Neuron (in vitro differentiated cells): ENCODE measurements around the gene NUPR2.
"Not testable (repeated sequence)": the region's sequence is repeated elsewhere in the genome, so short reads cannot be mapped to it uniquely, and the experiment has no call there.

Source experiments
- H2AFZ ChIP-seq: one replicate; pipeline ENCODE4 v1.6.1; 2013; ENCODE audit warnings: low read depth, mild to moderate bottlenecking, inconsistent platforms, low read length, moderate library complexity
- H3K27me3 ChIP-seq: one replicate; pipeline ENCODE4 v1.6.1; 2013; ENCODE audit warnings: low read length; ENCODE audit not compliant: insufficient read depth
- H3K36me3 ChIP-seq: one replicate; pipeline ENCODE4 v1.6.1; 2013; ENCODE audit warnings: low read length; ENCODE audit not compliant: insufficient read depth
- H3K4me1 ChIP-seq: one replicate; pipeline ENCODE4 v1.6.1; 2013; ENCODE audit warnings: low read length; ENCODE audit not compliant: insufficient read depth
- H3K4me3 ChIP-seq: 2 replicates; pipeline ENCODE4 v1.5.1; 2013; ENCODE audit warnings: mild to moderate bottlenecking, low read length, moderate library complexity
- H3K9me3 ChIP-seq: one replicate; pipeline ENCODE4 v1.6.1; 2013; ENCODE audit warnings: low read length

NUPR2 gene

DNA sequence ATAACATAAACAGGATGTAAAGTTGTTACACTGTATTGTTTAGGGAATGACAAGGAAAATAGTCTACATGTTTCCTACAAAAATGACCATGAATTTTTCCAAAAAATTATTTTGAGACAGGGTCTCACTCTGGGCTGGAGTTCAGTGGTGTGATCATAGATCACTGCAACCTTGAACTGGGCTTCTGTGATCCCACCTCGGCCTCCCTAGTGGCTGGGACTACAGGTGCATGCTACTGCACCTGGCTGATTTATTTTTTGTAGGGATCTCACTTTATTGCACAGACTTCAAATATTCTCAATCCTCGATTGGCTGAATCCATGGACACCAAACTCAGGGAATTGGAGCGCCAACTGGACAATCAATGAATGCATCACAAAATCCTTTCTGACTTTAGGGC, 16.6 kb downstream of the NUPR2 start:
- Histone ChIP-seq H3K27me3 (no peaks in the 10 kb centered on the region), H3K4me3 (no peak overlapping the region), H3K4me1 (no peaks in the 10 kb centered on the region), H2AFZ (no peak overlapping the region), H3K9me3 (no peaks in the 10 kb centered on the region), H3K36me3 (no peaks in the 10 kb centered on the region)

DNA sequence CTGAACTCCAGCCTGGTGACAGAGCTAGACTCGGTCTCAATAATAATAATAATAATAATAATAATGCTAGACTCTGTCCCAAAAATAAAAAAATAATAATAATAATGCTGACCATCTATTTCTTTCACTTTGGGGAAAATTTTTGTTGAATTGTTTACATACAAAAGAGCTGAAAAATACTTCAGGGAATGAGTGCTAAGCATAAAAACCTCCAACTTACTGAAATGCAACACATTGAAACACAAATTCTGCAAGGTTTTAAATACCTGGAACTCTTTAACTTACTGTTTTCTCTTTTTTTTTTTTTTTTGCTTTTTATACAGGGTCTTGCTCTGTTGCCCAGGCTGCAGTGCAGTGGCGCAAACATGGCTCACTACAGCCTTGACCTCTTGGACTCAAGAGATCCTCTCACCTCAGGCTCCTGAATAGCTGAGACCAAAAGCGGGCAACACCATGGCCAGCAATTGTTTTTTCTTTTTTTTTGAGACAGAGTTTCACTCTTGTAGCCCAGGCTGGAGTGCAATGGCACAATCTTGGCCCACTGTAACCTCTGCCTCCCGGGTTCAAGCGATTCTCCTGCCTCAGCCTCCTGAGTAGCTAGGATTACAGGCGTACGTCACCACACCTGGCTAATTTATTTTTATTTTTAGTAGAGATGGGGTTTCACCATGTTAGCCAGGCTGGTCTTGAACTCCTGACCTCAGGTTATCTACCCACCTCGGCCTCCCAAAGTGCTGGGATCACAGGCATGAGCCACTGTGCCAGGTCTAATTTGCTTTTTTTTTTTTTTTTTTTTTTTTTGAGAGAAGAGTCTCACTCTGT, 17.8 kb downstream of the NUPR2 start:
- H3K36me3 ChIP-seq, H3K9me3 ChIP-seq, H3K27me3 ChIP-seq, H3K4me3 ChIP-seq, H2AFZ ChIP-seq, H3K4me1 ChIP-seq: not testable (repeated sequence)

DNA sequence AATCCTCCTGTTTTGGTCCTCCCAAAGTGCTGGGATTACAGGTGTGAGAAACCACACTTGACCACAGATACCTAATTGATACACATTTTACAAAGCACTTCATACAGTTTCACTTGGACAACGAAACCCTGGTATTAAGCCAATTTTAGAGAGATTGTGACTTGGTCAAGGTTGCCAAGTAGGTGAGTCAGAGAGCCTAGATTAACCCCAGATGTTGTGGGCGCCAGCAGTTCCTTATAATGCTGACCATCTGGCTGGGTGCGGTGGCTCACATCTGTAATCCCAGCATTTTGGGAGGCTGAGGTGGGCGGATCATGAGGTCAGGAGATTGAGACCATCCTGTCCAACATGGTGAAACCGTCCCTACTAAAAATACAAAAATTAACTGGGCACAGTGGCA, 18.5 kb downstream of the NUPR2 start:
- Histone ChIP-seq H2AFZ (no peak overlapping the region), H3K36me3 (no peaks in the 10 kb centered on the region), H3K27me3 (no peaks in the 10 kb centered on the region), H3K9me3 (no peaks in the 10 kb centered on the region), H3K4me1 (no peaks in the 10 kb centered on the region), H3K4me3 (no peak overlapping the region)

DNA sequence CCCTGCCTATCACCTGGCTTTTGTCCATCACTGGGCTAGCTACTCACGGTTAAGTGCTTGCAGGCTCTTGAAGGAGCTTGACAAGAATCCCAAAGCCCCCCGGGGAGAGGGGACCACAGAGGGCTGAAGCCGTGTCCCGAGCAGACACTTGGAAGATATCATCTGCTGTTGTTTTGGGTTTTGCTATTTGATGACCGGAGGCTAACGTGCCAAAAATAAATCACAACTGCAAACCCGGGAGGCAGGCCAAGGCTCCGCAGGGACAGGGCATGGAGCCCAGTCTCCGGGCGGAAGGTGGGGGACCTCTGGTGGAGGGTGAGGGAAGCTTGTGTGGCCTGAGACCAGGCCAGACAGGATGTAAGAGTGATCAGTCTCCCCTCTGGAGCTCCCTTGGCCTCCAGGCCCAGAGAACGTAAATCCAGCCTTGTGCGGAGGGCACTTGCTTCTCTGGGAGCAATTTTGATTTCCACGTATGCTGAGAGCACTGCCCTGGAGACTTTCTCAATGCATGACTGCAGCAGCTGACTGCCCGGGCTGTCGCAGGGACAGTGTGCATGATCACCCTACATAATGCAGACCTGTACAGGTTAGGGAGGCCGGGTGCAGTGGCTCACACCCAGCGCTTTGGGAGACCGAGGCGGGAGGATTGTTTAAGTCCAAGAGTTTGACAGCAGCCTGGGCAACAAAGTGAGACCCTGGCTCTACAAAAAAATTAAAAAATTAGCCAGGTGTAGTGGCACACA, 23.3 kb downstream of the NUPR2 start, which contains the start of gene PHKG1:
TSS of gene PHKG1 (minus strand) at position 164 of the 743 bp plus-strand sequence. CDS start 4,011 bp downstream, outside the sequence.
- Histone ChIP-seq H3K27me3 (no peaks in the 10 kb centered on the region), H3K4me1 (no peaks in the 10 kb centered on the region), H3K9me3 (no peaks in the 10 kb centered on the region), H3K36me3 (no peaks in the 10 kb centered on the region), H2AFZ (no peak within 1 kb of the TSS), H3K4me3 (no peak within 1 kb of the TSS)

DNA sequence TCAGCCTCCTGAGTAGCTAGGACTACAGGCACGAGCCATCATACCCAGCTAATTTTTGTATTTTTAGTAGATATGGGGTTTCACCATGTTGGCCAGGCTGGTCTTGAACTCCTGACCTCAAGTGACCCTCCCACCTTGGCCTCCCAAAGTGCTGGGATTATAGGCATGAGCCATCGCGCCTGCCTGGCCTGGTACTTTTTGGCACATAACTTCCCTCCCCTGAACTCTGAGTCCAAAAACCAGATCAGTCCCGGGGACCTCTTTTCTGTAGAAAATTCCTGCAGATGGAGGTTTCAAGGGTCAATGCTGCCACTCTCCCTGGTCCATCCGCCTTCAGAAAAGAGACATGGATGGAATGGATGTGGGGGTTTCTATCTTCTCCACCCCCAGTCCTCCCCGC, 23.8 kb downstream of the NUPR2 start:
- H3K36me3 ChIP-seq, H3K27me3 ChIP-seq, H3K9me3 ChIP-seq, H2AFZ ChIP-seq, H3K4me1 ChIP-seq, H3K4me3 ChIP-seq: not testable (repeated sequence)

DNA sequence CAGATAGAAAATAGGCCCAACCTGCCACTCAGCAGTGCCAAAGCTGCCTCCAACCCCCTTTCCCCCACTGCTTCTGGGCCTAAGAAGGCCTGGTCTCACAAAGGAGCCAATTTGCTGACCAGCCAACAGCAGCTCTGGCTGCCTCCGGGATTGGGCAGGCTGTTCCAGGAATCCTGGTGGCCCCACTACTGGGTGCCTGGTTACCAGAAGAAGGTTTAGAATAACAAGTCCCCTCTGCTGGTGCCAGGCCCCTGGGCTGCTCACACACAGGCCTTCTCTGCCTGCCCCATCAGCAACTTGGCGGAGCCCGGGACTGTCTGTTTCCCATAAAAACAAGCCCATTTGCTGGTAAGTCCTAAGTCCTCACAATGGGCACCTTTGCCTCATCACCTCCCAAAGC, 24.6 kb downstream of the NUPR2 start:
- no peak overlapping the region for H2AFZ ChIP-seq
- no peaks in the 10 kb centered on the region for H3K9me3 ChIP-seq
- no peaks in the 10 kb centered on the region for H3K36me3 ChIP-seq
- no peaks in the 10 kb centered on the region for H3K27me3 ChIP-seq
- no peak overlapping the region for H3K4me3 ChIP-seq
- no peaks in the 10 kb centered on the region for H3K4me1 ChIP-seq

DNA sequence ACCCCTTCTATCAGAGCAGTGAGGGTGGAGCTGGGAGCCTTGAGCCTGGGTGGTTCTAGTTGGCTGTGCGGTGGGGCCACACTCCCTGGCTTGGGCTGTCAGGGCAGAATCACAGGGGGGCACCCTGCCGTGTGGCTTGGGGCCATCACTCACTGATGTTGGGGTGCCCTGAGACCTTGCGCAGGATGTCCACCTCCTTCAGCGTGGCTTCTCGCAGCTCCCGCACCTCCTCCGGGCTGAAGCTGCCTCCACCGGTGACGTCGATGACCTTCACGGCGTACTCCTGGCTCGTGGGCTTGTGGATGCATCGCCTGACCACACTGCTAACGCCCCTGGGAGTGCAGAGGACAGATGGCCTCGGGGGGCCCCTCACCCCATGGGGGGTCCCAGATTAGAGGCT, 28.8 kb downstream of the NUPR2 start:
- Histone ChIP-seq H3K27me3 (no peaks in the 10 kb centered on the region), H3K4me3 (no peak overlapping the region), H2AFZ (no peak overlapping the region), H3K36me3 (no peaks in the 10 kb centered on the region), H3K4me1 (no peaks in the 10 kb centered on the region), H3K9me3 (no peaks in the 10 kb centered on the region)

DNA sequence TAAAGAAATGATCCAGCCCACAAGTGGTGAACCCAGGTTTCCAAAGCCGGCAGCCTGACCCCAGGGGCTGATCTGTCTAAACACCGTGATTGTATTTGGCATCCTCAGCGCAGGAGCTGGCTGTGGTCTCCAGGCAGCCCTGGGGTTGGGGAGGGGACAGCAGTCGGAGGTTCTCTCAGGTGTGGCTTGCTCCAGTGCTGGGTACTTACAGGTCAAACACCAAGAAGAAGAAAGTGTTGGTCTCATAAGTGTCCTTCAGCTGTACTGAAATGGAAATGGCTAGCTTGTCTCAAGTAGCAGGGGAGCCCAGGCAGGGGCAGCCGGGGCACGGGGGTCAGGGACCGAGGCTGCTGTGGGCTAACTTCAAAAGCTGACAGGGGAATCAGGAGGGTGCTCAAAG, 29.5 kb downstream of the NUPR2 start:
- Histone ChIP-seq H3K4me3 (no peak overlapping the region), H3K36me3 (no peaks in the 10 kb centered on the region), H3K9me3 (no peaks in the 10 kb centered on the region), H2AFZ (no peak overlapping the region), H3K4me1 (no peaks in the 10 kb centered on the region), H3K27me3 (no peaks in the 10 kb centered on the region)

DNA sequence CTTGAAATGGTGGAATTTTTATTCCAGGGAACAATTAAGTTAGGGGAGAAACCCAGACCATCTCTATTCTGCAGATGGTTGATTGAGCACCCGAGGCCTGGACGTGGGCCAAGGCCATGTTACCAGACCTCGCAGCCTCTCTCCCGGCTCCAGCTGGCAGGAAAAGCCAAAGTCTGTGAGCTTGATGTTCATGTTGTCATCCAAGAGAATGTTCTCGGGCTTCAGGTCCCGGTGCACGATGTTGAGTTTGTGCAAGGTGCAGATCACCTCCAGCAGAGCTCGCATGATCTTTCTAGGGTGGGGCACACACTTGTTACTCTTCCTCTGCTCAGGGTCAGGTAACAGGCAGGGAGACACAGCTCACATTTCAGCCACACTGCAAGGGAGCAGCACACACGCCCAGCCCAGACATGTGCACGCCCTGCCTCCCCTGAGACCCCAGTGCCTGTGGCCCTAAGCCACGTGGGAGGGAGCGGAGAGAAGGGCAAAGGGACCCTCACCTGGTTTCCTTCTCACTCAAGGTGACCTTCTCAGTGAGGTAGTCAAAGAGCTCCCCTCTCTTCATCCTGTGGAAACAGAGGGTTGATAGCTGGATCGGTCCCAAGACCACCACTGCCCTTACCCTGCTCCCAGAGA, 32.9 kb downstream of the NUPR2 start:
- Histone ChIP-seq H3K4me3 (no peak overlapping the region), H3K27me3 (no peaks in the 10 kb centered on the region), H3K36me3 (peaks cover 8% of the 10 kb centered on the region), H2AFZ (no peak overlapping the region), H3K4me1 (no peaks in the 10 kb centered on the region), H3K9me3 (no peaks in the 10 kb centered on the region)

DNA sequence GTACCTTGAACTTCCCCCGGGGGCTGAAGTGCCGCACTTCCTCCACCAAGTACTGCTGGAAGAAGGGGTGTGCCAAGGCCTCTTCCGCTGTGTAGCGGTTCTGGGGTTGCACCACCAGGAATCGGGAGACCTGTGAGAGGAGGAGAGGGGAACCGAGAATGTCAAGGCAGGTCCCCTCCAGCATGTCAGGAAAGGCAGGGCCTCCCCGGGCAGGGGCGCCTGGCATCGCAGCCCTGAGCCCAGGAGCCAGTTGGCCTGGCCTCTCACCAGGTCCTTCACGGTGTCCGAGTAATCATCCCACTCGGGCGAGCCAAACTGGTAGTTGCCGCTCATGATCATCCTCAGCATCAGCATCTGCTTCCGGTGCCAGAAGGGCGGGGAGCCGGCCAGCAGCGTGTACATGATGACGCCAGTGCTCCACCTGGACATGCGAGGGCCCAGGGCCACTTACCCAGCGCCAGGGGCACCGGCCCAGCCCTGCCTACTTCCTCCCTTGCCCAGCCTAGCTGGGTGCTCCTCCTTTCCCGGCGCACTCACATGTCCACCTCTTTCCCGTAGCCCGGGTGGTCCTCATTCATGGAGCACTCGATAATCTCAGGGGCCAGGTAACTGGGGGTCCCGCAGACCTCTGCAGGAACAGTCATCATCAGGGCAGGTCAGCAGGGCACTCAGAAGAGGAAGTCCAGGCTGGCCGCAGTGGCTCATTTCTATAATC, 34.4 kb downstream of the NUPR2 start:
- H3K4me1 ChIP-seq: no peaks in the 10 kb centered on the region
- H3K27me3 ChIP-seq: no peaks in the 10 kb centered on the region
- H3K4me3 ChIP-seq: no peak overlapping the region
- no peak overlapping the region for H2AFZ ChIP-seq
- H3K9me3 ChIP-seq: no peaks in the 10 kb centered on the region
- H3K36me3 ChIP-seq: peaks cover 13% of the 10 kb centered on the region

DNA sequence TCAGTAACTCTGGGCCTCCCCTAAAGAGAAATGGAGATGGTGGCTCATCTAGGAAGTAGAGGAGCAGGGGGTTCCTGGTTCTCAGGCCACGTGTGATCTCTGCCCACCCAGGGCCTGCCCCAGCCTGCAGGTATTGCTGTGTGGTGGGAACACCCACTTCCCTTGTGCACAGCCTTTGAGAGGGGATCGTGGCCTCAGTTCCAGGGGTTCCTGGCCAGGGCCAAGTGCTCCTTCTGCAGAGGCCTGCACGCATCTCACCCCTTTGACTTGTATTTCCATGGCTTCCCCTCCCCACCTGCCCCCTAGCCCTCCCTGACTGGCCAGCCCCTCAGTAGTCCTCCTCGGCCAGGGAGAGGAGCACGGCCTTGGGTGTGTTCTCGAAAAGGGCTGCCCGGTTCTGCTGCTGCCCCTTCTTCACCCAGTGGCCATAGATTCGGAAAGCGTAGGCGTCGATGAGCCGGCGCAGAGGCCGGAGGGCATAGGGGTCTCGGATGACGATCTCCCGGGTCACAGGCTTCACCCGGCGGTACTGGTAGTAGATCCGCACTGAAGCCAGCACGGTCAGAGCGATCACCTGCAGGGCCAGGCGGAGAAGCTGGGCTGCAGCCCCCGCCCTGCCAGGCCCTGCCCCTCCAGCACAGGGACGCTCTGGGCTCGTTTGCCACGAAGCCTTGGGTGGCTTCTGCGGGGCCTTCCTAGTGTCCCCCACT, 35.3 kb downstream of the NUPR2 start:
- H3K9me3 ChIP-seq, H2AFZ ChIP-seq, H3K4me1 ChIP-seq, H3K4me3 ChIP-seq, H3K27me3 ChIP-seq: not testable (repeated sequence)
- peaks cover 18% of the 10 kb centered on the region for H3K36me3 ChIP-seq

DNA sequence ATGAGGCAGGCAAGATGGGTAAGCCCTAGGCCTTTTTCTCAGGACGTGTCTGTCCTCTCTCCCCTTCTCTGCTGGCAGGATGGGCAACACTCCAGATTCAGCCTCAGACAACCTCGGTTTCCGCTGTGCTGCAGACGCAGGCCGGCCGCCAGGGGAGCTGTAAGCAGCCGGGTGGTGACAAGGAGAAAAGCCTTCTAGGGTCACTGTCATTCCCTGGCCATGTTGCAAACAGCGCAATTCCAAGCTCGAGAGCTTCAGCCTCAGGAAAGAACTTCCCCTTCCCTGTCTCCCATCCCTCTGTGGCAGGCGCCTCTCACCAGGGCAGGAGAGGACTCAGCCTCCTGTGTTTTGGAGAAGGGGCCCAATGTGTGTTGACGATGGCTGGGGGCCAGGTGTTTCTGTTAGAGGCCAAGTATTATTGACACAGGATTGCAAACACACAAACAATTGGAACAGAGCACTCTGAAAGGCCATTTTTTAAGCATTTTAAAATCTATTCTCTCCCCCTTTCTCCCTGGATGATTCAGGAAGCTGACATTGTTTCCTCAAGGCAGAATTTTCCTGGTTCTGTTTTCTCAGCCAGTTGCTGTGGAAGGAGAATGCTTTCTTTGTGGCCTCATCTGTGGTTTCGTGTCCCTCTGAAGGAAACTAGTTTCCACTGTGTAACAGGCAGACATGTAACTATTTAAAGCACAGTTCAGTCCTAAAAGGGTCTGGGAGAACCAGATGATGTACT, 36.6 kb downstream of the NUPR2 start:
- Histone ChIP-seq H3K9me3 (no peaks in the 10 kb centered on the region), H2AFZ (no peak overlapping the region), H3K4me3 (no peak overlapping the region), H3K36me3 (peaks cover 18% of the 10 kb centered on the region), H3K27me3 (no peaks in the 10 kb centered on the region), H3K4me1 (no peaks in the 10 kb centered on the region)
